Smooth muscle cell of trachea (primary cell): ENCODE results near the gene RAB3GAP1. TPM values are rescaled to one million over a fixed set of nuclear protein-coding genes. Genes with fewer than 3 reads are reported as not detected.

Experiments
- total RNA-seq: library from RNA; depleted of rRNA; stranded (reverse); fragments of >200 nt; gene quantifications from 2 replicates; pipeline ENCODE4 v1.2.1, GENCODE V29; 2014

Gene RAB3GAP1
- 89.2 and 101 TPM in 2 replicates for total RNA-seq

GRCh38 chr2:135052042-135052876 lies at the start of gene RAB3GAP1:
Gene RAB3GAP1 (plus strand): TSS chr2:135052292. CDS start chr2:135052308, 16 bp downstream.

GRCh38 chr2:135047300-135047699 lies 4.8 kb upstream of the RAB3GAP1 start, which contains the start of gene MAP3K19:
Gene MAP3K19 (minus strand): TSS chr2:135047447. CDS start chr2:135024647, 22,800 bp downstream.

Other genes starting within 250 kb of the RAB3GAP1 start
- gene ACMSD, start 213.7 kb upstream of the RAB3GAP1 start, total RNA-seq, result not detected in 2 replicates
- gene CCNT2, start 133.5 kb upstream of the RAB3GAP1 start, total RNA-seq, result 18.4 and 21.8 TPM in 2 replicates
- not detected in 2 replicates for gene MAP3K19, start 4.8 kb upstream of the RAB3GAP1 start, total RNA-seq